OCI-LY1 (cell line): Measurements from ENCODE around the gene NDRG4.

Experiments
- H2AFZ ChIP-seq: fragments of 200-600 bp; sonication (generic), shearing (Covaris generic); 2 replicates; pipeline ENCODE4 v1.6.0; 2014; ENCODE audit warnings: antibody characterized with exemption, mild to moderate bottlenecking, low read length
- H3F3A ChIP-seq: fragments of 200-600 bp; sonication (generic), shearing (Covaris generic); 2 replicates; pipeline ENCODE4 v1.6.0; 2014; ENCODE audit warnings: mild to moderate bottlenecking, antibody characterized with exemption, low read length, moderate library complexity; ENCODE audit not compliant: insufficient read depth
- H3K27ac ChIP-seq: fragments of 200-600 bp; sonication (generic); 2 replicates; pipeline ENCODE4 v1.5.1; 2014; ENCODE audit warnings: low read length, mixed run types, mild to moderate bottlenecking, low read depth; ENCODE audit not compliant: poor library complexity, severe bottlenecking
- H3K27me3 ChIP-seq: fragments of 200-600 bp; sonication (generic); 2 replicates; pipeline ENCODE4 v1.6.0; 2014; ENCODE audit warnings: antibody characterized with exemption, mild to moderate bottlenecking, low read length, moderate library complexity; ENCODE audit not compliant: insufficient read depth
- H3K36me3 ChIP-seq: fragments of 200-600 bp; sonication (generic); 2 replicates; pipeline ENCODE4 v1.6.1; 2014; ENCODE audit warnings: mild to moderate bottlenecking, antibody characterized with exemption, low read length, moderate library complexity, mixed read lengths; ENCODE audit not compliant: insufficient read depth
- H3K4me1 ChIP-seq: fragments of 200-600 bp; sonication (generic); 2 replicates; pipeline ENCODE4 v1.5.1; 2014; ENCODE audit warnings: mild to moderate bottlenecking, low read length, moderate library complexity; ENCODE audit not compliant: insufficient read depth, severe bottlenecking
- H3K4me2 ChIP-seq: fragments of 200-600 bp; sonication (generic), shearing (Covaris generic); 2 replicates; pipeline ENCODE4 v1.6.1; 2014; ENCODE audit warnings: low read length
- H3K4me3 ChIP-seq: fragments of 200-600 bp; sonication (generic); 2 replicates; pipeline ENCODE4 v1.5.1; 2014; ENCODE audit warnings: low read length, low read depth, mild to moderate bottlenecking, mixed read lengths; ENCODE audit not compliant: poor library complexity, severe bottlenecking
- H3K79me2 ChIP-seq: fragments of 200-600 bp; shearing (Covaris generic); 2 replicates; pipeline ENCODE4 v1.6.1; 2016; ENCODE audit warnings: mixed run types, low read length, mixed read lengths; ENCODE audit not compliant: insufficient read depth
- H3K9ac ChIP-seq: fragments of 200-600 bp; sonication (generic), shearing (Covaris generic); 2 replicates; pipeline ENCODE4 v1.6.1; 2014; ENCODE audit warnings: mild to moderate bottlenecking, low read length, mixed read lengths
- H3K9me2 ChIP-seq: fragments of 200-600 bp; sonication (generic), shearing (Covaris generic); 2 replicates; pipeline ENCODE4 v1.6.1; 2014; ENCODE audit warnings: low read depth, mild to moderate bottlenecking, low read length, mixed read lengths
- H3K9me3 ChIP-seq: fragments of 200-600 bp; shearing (Covaris generic); 2 replicates; pipeline ENCODE4 v1.6.1; 2014; ENCODE audit warnings: low read length, mixed read lengths
- H4K20me1 ChIP-seq: fragments of 200-600 bp; sonication (generic), shearing (Covaris generic); 2 replicates; pipeline ENCODE4 v1.6.0; 2016; ENCODE audit warnings: mild to moderate bottlenecking, low read length; ENCODE audit not compliant: insufficient read depth
- EZH2 ChIP-seq: fragments of 200-600 bp; sonication (generic), shearing (Covaris generic); IDR thresholded peaks from 2 replicates; pipeline ENCODE4 v1.8.0; 2017; ENCODE audit warnings: borderline replicate concordance, mixed run types, mild to moderate bottlenecking, antibody characterized with exemption, low read length, moderate library complexity, mixed read lengths
- TF ChIP-seq, protein P1 (sequence below): fragments of 200-600 bp; sonication (generic), shearing (Covaris generic); IDR thresholded peaks from 2 replicates; pipeline ENCODE4 v1.5.1; 2017; ENCODE audit warnings: mild to moderate bottlenecking, antibody characterized with exemption, low read length, moderate library complexity, mixed read lengths

NDRG4 gene

DNA sequence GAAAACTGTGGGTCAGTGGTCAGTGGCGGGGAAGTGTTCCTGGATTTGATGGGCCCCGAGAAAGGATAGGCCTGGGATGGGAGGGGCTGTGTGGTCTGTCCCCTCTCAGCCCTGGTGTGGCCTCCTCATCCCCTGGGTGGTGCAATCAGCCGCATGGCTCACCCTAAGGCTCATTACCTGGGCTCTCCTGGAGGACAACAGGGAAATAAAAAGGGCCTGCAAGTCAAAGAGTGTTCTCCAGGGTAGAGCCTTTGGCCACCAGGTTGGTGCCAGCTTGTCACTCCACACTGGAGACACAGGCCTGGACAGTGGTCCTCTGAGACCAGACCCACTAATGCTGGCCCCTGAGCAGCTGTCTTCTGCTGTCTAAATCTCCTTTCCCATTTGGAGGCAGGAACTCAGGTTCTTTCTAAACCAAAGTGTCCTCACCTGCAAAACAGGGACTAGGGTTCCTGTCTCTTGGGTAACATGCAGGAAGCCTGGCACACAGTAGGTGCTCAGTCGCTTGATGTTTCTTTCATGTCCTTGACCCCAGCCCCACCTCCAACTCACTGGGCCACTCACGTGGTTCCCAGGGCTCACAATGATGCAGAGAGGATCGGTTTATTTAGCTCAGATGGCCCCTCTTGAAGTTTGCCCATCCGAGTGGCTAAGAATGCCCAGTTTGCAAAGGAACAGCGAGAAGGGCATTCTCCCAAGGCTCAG lies 2.4 kb downstream of the NDRG4 start:
- Histone ChIP-seq H3K36me3 (no peaks in the 10 kb centered on the region), H4K20me1 (no peaks in the 10 kb centered on the region), H3K4me1 (peaks cover 23% of the 10 kb centered on the region), H3K4me3 (no peak overlapping the region), H3F3A (no peaks in the 10 kb centered on the region), H3K27me3 (0 out of 2 replicates have a peak, but pooled peaks cover 5% of the 10 kb centered on the region), H3K79me2 (no peaks in the 10 kb centered on the region), H2AFZ (no peak overlapping the region), H3K27ac (no peak overlapping the region), H3K4me2 (no peak overlapping the region), H3K9me2 (no peaks in the 10 kb centered on the region), H3K9me3 (no peaks in the 10 kb centered on the region), H3K9ac (no peak overlapping the region)
- TF ChIP-seq, protein P1, sequence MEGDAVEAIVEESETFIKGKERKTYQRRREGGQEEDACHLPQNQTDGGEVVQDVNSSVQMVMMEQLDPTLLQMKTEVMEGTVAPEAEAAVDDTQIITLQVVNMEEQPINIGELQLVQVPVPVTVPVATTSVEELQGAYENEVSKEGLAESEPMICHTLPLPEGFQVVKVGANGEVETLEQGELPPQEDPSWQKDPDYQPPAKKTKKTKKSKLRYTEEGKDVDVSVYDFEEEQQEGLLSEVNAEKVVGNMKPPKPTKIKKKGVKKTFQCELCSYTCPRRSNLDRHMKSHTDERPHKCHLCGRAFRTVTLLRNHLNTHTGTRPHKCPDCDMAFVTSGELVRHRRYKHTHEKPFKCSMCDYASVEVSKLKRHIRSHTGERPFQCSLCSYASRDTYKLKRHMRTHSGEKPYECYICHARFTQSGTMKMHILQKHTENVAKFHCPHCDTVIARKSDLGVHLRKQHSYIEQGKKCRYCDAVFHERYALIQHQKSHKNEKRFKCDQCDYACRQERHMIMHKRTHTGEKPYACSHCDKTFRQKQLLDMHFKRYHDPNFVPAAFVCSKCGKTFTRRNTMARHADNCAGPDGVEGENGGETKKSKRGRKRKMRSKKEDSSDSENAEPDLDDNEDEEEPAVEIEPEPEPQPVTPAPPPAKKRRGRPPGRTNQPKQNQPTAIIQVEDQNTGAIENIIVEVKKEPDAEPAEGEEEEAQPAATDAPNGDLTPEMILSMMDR, result no peak
- no peak for TF ChIP-seq EZH2

DNA sequence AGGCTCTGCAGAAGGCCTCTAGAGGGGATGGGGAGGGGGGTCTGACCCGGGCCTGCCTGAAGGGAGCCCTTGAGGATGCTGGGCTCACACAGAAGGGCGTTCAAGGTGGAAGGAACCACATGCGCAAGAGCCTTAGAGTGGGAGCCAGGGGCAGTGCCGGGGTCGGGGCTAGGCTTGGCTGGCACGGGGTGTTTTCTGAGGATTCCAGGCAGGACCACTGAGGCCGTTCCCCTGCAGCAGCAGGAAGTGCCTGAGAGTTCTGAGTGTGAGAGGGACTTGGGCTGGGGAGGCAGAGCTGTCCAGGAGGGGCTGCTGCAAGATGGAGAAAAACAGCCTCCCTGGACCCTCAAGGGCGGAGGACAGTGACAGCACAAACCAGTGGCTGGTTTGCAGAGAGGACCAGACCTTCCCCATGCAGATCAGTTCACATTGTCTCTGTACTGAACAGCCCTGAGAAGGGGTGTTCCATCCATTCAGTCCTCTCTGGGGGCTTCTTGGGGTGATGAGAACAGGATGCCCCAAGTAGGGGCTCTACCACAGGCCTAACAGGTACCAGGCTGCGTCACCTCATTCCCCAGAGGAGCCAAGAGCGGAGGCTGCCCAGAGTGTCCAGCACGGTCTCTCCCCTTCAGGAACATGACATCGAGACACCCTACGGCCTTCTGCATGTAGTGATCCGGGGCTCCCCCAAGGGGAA lies 3.4 kb downstream of the NDRG4 start:
- no peak overlapping the region for H2AFZ ChIP-seq
- no peaks in the 10 kb centered on the region for H3K36me3 ChIP-seq
- TF ChIP-seq, protein P1, result no peak
- TF ChIP-seq EZH2, result no peak
- H3K9ac ChIP-seq, result no peak overlapping the region
- no peak overlapping the region for H3K4me3 ChIP-seq
- H4K20me1 ChIP-seq, result no peaks in the 10 kb centered on the region
- H3K9me2 ChIP-seq, result no peaks in the 10 kb centered on the region
- H3F3A ChIP-seq, result no peaks in the 10 kb centered on the region
- no peak overlapping the region for H3K27ac ChIP-seq
- no peaks in the 10 kb centered on the region for H3K79me2 ChIP-seq
- 0 out of 2 replicates have a peak, but pooled peaks cover 5% of the 10 kb centered on the region for H3K27me3 ChIP-seq
- H3K4me2 ChIP-seq, result no peak overlapping the region
- no peaks in the 10 kb centered on the region for H3K9me3 ChIP-seq
- H3K4me1 ChIP-seq, result peaks cover 23% of the 10 kb centered on the region

DNA sequence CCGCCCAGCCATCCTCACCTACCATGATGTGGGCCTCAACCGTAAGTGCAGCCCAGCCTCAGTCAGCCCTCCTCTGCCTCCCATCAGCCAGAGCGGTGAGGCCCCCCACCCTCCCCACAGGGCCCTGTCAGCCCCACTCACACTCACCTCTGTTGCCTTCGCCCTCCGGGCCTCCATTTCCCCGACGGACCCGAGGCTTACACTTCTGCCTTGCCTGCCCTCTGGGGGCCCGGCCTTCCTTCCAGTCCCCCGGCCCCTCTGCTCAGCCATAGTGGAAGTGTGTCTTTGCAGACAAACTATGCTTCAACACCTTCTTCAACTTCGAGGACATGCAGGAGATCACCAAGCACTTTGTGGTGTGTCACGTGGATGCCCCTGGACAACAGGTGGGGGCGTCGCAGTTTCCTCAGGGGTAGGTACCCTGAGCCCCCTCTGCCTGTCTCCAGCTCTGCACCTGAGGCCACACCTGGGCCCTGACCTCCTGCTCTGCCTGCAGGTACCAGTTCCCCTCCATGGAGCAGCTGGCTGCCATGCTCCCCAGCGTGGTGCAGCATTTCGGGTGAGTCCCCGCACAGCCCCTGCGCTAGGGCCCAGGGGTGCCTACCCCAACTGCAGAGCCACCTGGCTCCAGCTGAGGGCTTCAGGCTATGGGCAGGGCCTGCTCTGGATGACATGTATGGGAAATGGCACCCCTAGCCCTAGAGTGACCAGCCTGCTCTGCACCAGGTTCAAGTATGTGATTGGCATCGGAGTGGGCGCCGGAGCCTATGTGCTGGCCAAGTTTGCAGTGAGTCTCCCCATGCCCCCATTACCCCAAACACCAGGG lies 4.1 kb downstream of the NDRG4 start:
- 0 out of 2 replicates have a peak, but pooled peaks cover 5% of the 10 kb centered on the region for H3K27me3 ChIP-seq
- H3K4me3 ChIP-seq, result no peak overlapping the region
- H4K20me1 ChIP-seq, result no peaks in the 10 kb centered on the region
- no peaks in the 10 kb centered on the region for H3K79me2 ChIP-seq
- peaks cover 23% of the 10 kb centered on the region for H3K4me1 ChIP-seq
- TF ChIP-seq EZH2, result no peak
- TF ChIP-seq, protein P1, result no peak
- no peak overlapping the region for H2AFZ ChIP-seq
- no peaks in the 10 kb centered on the region; the same call in 1 of the 2 replicates for H3K36me3 ChIP-seq
- H3K9me2 ChIP-seq, result no peaks in the 10 kb centered on the region
- no peak overlapping the region for H3K4me2 ChIP-seq
- no peak overlapping the region for H3K27ac ChIP-seq
- H3K9ac ChIP-seq, result no peak overlapping the region
- no peaks in the 10 kb centered on the region for H3K9me3 ChIP-seq
- no peaks in the 10 kb centered on the region for H3F3A ChIP-seq
